ENCODE results near the gene KBTBD12. TPM values are rescaled to one million over a fixed set of nuclear protein-coding genes. Genes with fewer than 3 reads are reported as not detected.
A peak's percentile ranks its signal among the peaks of the same experiment; 100 is the strongest.
"Not testable (repeated sequence)": the region's sequence is repeated elsewhere in the genome, so short reads cannot be mapped to it uniquely, and the experiment has no call there.

The KBTBD12 gene
- total and polyA plus RNA-seq, 2 donors (not counting 3 experiments of a cell fraction or from before 2014, with no cell fraction given): not detected

GRCh38 chr3:127889976-127890650, 24.9 kb upstream of the KBTBD12 start:
- no TSS peak for BruUV-seq (replicated peaks)
- Histone ChIP-seq H3K27me3 (ENCODE audit: control insufficient read depth in 2 of 2, insufficient read depth in 2 of 2, low read length in 2 of 2) (peaks cover 0 to 9% of the 10 kb centered on the region in 2 experiments), H3K9ac (replicated peaks; ENCODE audit: extremely low read depth, insufficient read depth, low read length) (no peak overlapping the region), H3K9me3 (replicated peaks; ENCODE audit: control insufficient read depth, insufficient read depth, low read length) (no peaks in the 10 kb centered on the region), H4K20me1 (replicated peaks; ENCODE audit: control insufficient read depth, extremely low read depth, insufficient read depth, low read length) (no peaks in the 10 kb centered on the region), H3K9me1 (replicated peaks; ENCODE audit: control insufficient read depth, extremely low read depth, insufficient read depth, low read length) (no peaks in the 10 kb centered on the region), H3K79me2 (ENCODE audit: control insufficient read depth, insufficient read depth, low read length) (no peaks in the 10 kb centered on the region), H3K27ac (ENCODE audit: insufficient read depth, low read depth, low read length) (no peak overlapping the region), H2AFZ (ENCODE audit: low read depth, low read length) (no peak overlapping the region), H3K36me3 (ENCODE audit: control insufficient read depth in 2 of 2, extremely low read depth in 1 of 2, insufficient read depth in 2 of 2, low read length in 2 of 2) (no peaks in the 10 kb centered on the region), H3K4me3 (replicated peaks in 1 of 3; ENCODE audit: insufficient read depth in 1 of 3, low read depth in 1 of 3, low read length in 3 of 3) (no peak overlapping the region), H3K4me1 (ENCODE audit: control insufficient read depth, extremely low read depth, insufficient read depth, low read length) (no peaks in the 10 kb centered on the region), H3K4me2 (ENCODE audit: insufficient read depth, low read length) (no peak overlapping the region)
- dilution Hi-C loops (cut with MboI; ENCODE audit: extremely low pct_ligation_motif_present, low sequenced_read_pairs): no loop called here
- CTCF ChIA-PET: no interaction called here
- intact Hi-C loops (cut with micrococcal nuclease): no loop called here
- DNase-seq (ENCODE audit: low read depth, low spot score) (no peak), FAIRE-seq (no peak)
- TF ChIP-seq FOS (IDR thresholded peaks at IDR 0.05; ENCODE audit: borderline replicate concordance, insufficient read depth, low read length): no peak
- TF ChIP-seq POLR2AphosphoS5 (IDR thresholded peaks at IDR 0.05; ENCODE audit: insufficient read depth, low read depth, low read length): no peak
- POLR2A ChIA-PET: no interaction called here

GRCh38 chr3:127890651-127891290, 24.3 kb upstream of the KBTBD12 start:
- H3K9me1 ChIP-seq (replicated peaks; ENCODE audit: control insufficient read depth, extremely low read depth, insufficient read depth, low read length); H3K4me2 ChIP-seq (ENCODE audit: insufficient read depth, low read length); H3K27ac ChIP-seq (ENCODE audit: insufficient read depth, low read depth, low read length); dilution Hi-C loops (cut with MboI; ENCODE audit: extremely low pct_ligation_motif_present, low sequenced_read_pairs); CTCF ChIA-PET; H3K9ac ChIP-seq (replicated peaks; ENCODE audit: extremely low read depth, insufficient read depth, low read length); H3K9me3 ChIP-seq (replicated peaks; ENCODE audit: control insufficient read depth, insufficient read depth, low read length); H3K36me3 ChIP-seq (ENCODE audit: control insufficient read depth in 2 of 2, extremely low read depth in 1 of 2, insufficient read depth in 2 of 2, low read length in 2 of 2); intact Hi-C loops (cut with micrococcal nuclease); H4K20me1 ChIP-seq (replicated peaks; ENCODE audit: control insufficient read depth, extremely low read depth, insufficient read depth, low read length); H3K79me2 ChIP-seq (ENCODE audit: control insufficient read depth, insufficient read depth, low read length); H3K4me1 ChIP-seq (ENCODE audit: control insufficient read depth, extremely low read depth, insufficient read depth, low read length); H3K27me3 ChIP-seq (ENCODE audit: control insufficient read depth in 2 of 2, insufficient read depth in 2 of 2, low read length in 2 of 2); H2AFZ ChIP-seq (ENCODE audit: low read depth, low read length); BruUV-seq (replicated peaks); FAIRE-seq; H3K4me3 ChIP-seq (replicated peaks in 1 of 3; ENCODE audit: insufficient read depth in 1 of 3, low read depth in 1 of 3, low read length in 3 of 3); POLR2A ChIA-PET: not testable (repeated sequence)
- DNase-seq (ENCODE audit: low read depth, low spot score): peak; percentile 8
- TF ChIP-seq JUN (IDR thresholded peaks at IDR 0.05; ENCODE audit: borderline replicate concordance, insufficient read depth, insufficient read length, low read depth): peak; percentile 37
- TF ChIP-seq CTCF (IDR thresholded peaks at IDR 0.05; ENCODE audit: extremely low read depth in 1 of 2, insufficient read depth in 1 of 2, low read depth in 1 of 2, low read length in 2 of 2): peak in 1 of 2 donors; percentile 6
